Spinal cord (tissue), 10 donors: Measurements from ENCODE around the gene FAM111A. TPM values are rescaled to one million over a fixed set of nuclear protein-coding genes. Genes with fewer than 3 reads are reported as not detected.
"Not testable (repeated sequence)": the region's sequence is repeated elsewhere in the genome, so short reads cannot be mapped to it uniquely, and the experiment has no call there.

Experiments used
- DNase-seq, 6 donors: peaks; one replicate each; pipeline versions ENCODE4 v3.0.0 to v3.0.0-alpha.2; 2013 to 2015; ENCODE audit warnings: low spot score in 6 of 6, low read depth in 4 of 6
- H3K27ac ChIP-seq: one replicate; pipeline ENCODE4 v1.5.1; 2013; ENCODE audit warnings: low read depth, low read length, control low read depth
- H3K27me3 ChIP-seq: one replicate; pipeline ENCODE4 v1.6.1; 2013; ENCODE audit warnings: low read length; ENCODE audit not compliant: control insufficient read depth, insufficient read depth
- H3K36me3 ChIP-seq: one replicate; pipeline ENCODE4 v1.6.1; 2013; ENCODE audit warnings: low read length; ENCODE audit not compliant: control insufficient read depth, insufficient read depth
- H3K4me1 ChIP-seq: one replicate; pipeline ENCODE4 v1.6.1; 2013; ENCODE audit warnings: low read length; ENCODE audit not compliant: control insufficient read depth, insufficient read depth
- H3K4me3 ChIP-seq: one replicate; pipeline ENCODE4 v1.5.1; 2013; ENCODE audit warnings: low read depth, low read length, control low read depth
- H3K9me3 ChIP-seq: one replicate; pipeline ENCODE4 v1.6.1; 2013; ENCODE audit warnings: low read length; ENCODE audit not compliant: control insufficient read depth, insufficient read depth
- WGBS: methylation state at CpG from one replicate; pipeline ENCODE4 v1.1.5; 2013; ENCODE audit warnings: missing lambda C conversion rate; ENCODE audit not compliant: insufficient coverage; 5-methylcytosine and 5-hydroxymethylcytosine counted together
- long read RNA-seq, 4 donors: transcript quantifications; one replicate each; lab custom pipeline, GENCODE V29; 2026
- polyA plus RNA-seq, 2 donors: library from polyadenylated mRNA; unstranded; fragments of 120-200 nt; gene quantifications; one replicate each; pipeline ENCODE4 v1.2.1, GENCODE V29; 2013; ENCODE audit not compliant: insufficient read length in 2 of 2
- total RNA-seq, 2 donors: library from RNA; depleted of rRNA in 1 of 2; stranded (reverse); fragments of 120-200 nt in 1 of 2; fragments of >200 nt in 1 of 2; gene quantifications; one replicate each; pipeline versions ENCODE4 v1.2.3 to v1.2.4, GENCODE V29; 2013 to 2014
- donor health status: healthy.

FAM111A gene, protein sequence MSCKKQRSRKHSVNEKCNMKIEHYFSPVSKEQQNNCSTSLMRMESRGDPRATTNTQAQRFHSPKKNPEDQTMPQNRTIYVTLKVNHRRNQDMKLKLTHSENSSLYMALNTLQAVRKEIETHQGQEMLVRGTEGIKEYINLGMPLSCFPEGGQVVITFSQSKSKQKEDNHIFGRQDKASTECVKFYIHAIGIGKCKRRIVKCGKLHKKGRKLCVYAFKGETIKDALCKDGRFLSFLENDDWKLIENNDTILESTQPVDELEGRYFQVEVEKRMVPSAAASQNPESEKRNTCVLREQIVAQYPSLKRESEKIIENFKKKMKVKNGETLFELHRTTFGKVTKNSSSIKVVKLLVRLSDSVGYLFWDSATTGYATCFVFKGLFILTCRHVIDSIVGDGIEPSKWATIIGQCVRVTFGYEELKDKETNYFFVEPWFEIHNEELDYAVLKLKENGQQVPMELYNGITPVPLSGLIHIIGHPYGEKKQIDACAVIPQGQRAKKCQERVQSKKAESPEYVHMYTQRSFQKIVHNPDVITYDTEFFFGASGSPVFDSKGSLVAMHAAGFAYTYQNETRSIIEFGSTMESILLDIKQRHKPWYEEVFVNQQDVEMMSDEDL
- total RNA-seq (10 to 100 TPM; 34.8 to 47.5 TPM), polyA plus RNA-seq (10 to 100 TPM; 25.3 to 27.4 TPM)
- long read RNA-seq, donor 1, full-length matches to known transcripts: 4 of 4 reads
- long read RNA-seq, donor 1, partial matches to known transcripts: 0 of 4 reads
- long read RNA-seq, donor 1, other reads (novel, unspliced or antisense): 0 of 4 reads
- long read RNA-seq, donor 2, partial matches to known transcripts: 0 of 1 reads
- long read RNA-seq, donor 2, other reads (novel, unspliced or antisense): 0 of 1 reads
- long read RNA-seq, donor 3, full-length matches to known transcripts: 2 of 2 reads
- long read RNA-seq, donor 3, partial matches to known transcripts: 0 of 2 reads
- long read RNA-seq, donor 3, other reads (novel, unspliced or antisense): 0 of 2 reads
- long read RNA-seq, donor 4, full-length matches to known transcripts: 10 of 248 reads
- long read RNA-seq, donor 4, partial matches to known transcripts: 238 of 248 reads
- long read RNA-seq, donor 4, other reads (novel, unspliced or antisense): 0 of 248 reads

DNA sequence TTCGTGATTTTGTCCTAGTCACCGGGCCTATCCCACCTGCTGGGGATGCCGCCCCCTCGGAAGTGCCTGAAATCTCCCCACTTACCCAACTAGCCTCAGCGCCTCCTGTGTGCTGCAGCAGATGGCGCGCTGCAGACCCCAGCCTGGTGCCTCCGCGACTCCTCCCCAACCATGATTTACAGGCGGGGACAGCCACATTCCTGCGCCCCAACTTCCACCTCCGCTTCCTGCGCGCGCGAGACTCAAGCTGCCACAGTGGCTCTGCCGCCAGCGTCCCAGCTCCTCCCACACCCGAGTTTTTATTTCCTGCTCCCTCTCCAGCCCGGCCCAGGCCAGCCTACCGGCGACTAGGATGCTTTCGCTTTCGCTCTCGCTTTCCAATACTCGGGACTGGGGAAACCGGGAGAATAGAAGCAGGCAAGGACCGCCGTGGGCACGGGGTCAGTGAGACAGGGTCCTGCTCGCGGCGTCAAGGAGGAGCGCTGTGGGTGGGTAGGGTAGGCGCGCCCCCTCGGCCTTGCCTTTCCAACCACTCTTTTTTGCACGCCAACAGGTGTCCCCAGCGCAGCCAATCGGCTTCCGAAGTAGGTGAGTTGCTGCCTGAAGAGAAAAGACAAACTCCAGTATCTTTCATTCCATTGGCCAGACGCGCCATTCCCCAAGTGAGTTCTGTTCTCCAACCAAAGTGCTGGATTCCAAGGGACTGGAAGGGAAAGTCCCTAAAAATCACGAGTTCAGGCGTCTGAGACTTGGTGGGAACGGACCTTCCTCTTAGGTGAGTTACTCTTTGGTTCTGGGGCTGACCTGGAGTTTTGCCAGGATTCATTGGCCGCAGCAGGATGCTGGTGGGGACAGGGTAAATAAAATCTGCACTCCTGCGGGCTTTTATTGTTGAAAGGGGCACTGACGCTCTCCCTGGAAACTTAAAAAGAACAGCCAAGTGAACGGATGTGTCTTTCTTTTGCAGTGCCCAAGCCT, at the start of gene FAM111A:
Gene FAM111A, plus strand, starts transcription at position 327 of the 978 bp plus-strand sequence. CDS start 6,017 bp downstream, outside the sequence.
- no peaks in the 10 kb centered on the region for H3K9me3 ChIP-seq
- no peaks in the 10 kb centered on the region for H3K27me3 ChIP-seq
- H3K4me1 ChIP-seq: peaks cover 11% of the 10 kb centered on the region
- peaks cover 2% of the 10 kb centered on the region for H3K36me3 ChIP-seq
- peak; percentile 54 to 90 (median 68) for DNase-seq
- H3K27ac ChIP-seq: peak within 1 kb of the TSS; percentile 99
- under 1% methylated on average over 43 of the region's 50 CpGs for whole genome bisulfite sequencing
- peak within 1 kb of the TSS; percentile 86 for H3K4me3 ChIP-seq

DNA sequence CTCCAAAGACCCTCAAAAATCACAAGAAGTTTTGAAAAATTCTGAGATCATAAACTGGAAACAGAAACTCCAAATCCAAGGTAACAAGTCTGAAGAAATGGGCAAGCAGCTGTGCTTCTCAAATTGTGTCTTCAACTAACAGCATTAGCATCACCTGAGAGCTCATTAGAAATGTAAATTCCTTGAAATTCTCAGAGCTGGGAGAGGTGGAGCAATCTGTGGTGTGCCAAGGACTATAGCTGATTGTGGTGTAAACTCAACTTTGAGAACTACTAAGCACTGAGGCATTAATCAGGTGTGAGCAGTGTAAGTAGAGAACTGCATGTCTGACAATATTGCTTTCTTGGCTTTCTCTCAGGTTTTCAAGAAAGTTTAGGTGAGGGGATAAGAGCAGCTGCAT, 49.1 kb upstream of the FAM111A start:
- H3K4me1 ChIP-seq, H3K36me3 ChIP-seq, H3K4me3 ChIP-seq, H3K9me3 ChIP-seq, H3K27me3 ChIP-seq, H3K27ac ChIP-seq, DNase-seq: not testable (repeated sequence)

DNA sequence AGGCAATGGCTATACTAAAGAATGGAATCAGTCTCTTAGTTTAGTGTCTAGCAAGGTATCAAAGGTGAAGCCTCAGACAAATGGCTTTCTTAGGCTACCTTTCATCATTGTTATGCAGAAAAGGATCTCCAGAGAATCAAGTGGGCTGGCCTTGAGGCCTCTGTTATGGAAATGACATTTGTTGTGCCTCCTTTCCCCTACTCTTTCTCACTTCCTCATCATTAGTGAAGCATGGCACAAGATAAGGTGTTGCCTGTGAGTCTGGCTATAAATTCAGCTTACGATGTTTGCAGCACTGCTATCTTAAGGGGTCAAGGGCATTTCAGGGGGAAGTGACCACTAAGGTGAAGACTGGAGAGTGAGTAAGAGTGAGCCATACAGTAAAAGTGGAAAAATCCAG, 47.4 kb upstream of the FAM111A start:
- not testable (repeated sequence) for H3K27me3 ChIP-seq, H3K9me3 ChIP-seq, H3K27ac ChIP-seq, H3K4me1 ChIP-seq, H3K36me3 ChIP-seq, DNase-seq, H3K4me3 ChIP-seq
- WGBS: 43% methylated on average over 1 of the region's 1 CpG

DNA sequence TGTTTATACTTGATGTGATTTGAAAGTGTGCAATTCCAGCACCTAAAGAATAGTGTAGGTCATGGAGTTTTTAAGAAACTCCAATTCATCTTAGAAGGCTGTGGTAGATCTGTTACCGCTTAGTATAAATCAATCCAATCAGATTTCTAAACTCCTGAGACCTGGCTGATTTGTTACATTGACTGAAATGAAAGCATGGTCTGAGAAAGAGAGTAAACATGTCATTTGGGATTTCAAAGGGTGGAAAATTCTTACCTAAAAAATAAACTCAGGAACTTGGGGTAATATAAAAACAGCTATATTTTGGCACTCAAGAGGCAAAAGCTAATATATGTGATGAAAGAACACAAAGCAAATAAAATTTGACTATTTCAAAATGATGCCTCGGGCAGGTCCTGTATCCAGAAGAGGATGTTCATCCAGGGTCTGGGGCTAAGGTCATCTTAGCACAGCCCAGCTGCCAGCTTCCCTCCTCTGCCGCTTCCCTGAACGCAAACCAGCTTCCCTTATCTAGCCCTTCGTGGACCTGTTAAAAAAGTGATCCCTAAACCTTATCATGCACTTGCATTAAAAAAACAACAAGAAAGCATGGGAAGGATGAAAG, 46.6 kb upstream of the FAM111A start:
- H3K4me1 ChIP-seq, H3K27me3 ChIP-seq, H3K36me3 ChIP-seq, DNase-seq, H3K4me3 ChIP-seq, H3K9me3 ChIP-seq, H3K27ac ChIP-seq: not testable (repeated sequence)
- no CpG with 5 or more reads among the region's 5 CpGs for WGBS

DNA sequence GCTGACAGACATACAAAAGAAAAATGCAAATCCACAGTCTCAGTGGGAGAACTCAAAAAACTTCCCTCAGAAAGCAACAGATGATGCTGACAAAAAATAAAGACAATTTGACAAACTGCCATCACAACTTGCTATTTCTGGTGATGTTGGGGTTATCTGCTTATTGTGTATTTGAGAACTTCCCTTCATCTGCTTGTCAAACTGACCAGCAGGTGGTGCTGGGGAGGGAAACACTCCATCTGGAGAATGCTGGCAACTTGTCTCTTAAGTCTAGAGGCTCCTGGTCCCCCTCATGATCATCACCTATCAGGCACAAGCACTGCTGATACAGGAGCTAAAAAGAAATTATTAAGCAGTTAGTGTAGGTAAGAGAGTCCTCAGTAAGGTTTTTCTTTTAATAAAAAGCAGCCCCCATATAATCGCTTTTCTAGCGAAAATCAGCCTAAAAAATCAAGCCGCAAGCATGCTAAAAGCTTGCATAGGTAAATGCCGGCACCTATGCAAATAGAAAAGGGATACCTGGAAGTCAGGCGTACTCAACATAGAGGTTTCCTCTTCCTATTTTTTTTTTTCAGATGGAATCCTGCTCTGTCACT, 45.4 kb upstream of the FAM111A start:
- 93% methylated on average over 3 of the region's 5 CpGs for WGBS
- no peaks in the 10 kb centered on the region for H3K36me3 ChIP-seq
- H3K4me1 ChIP-seq: peaks cover 5% of the 10 kb centered on the region
- peak in 3 of 6 donors; percentile 6 to 71 (median 68) for DNase-seq
- H3K27ac ChIP-seq: no peak overlapping the region
- no peak overlapping the region for H3K4me3 ChIP-seq
- no peaks in the 10 kb centered on the region for H3K9me3 ChIP-seq
- no peaks in the 10 kb centered on the region for H3K27me3 ChIP-seq

DNA sequence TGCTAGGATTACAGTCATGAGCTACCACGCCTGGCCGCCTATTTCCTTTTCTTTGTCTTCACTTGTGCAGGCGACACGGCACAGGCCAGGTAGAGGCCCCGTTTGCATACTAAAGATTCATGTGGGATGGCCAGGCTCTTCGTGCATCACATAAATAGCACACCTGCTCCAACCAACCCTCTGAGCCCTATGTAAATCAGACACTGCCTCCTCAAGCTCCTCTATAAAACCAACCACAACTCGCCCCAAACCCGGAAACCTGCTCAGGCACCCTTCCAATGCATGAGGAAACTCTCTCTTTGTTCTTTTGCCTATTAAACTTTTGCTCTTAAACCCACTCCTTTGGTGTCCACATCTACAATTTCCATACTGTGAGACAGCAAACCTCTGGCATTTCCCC, 44.7 kb upstream of the FAM111A start:
- not testable (repeated sequence) for H3K27me3 ChIP-seq, H3K27ac ChIP-seq, H3K36me3 ChIP-seq, DNase-seq, H3K4me1 ChIP-seq, H3K9me3 ChIP-seq, H3K4me3 ChIP-seq
- WGBS: 94% methylated on average over 2 of the region's 8 CpGs

DNA sequence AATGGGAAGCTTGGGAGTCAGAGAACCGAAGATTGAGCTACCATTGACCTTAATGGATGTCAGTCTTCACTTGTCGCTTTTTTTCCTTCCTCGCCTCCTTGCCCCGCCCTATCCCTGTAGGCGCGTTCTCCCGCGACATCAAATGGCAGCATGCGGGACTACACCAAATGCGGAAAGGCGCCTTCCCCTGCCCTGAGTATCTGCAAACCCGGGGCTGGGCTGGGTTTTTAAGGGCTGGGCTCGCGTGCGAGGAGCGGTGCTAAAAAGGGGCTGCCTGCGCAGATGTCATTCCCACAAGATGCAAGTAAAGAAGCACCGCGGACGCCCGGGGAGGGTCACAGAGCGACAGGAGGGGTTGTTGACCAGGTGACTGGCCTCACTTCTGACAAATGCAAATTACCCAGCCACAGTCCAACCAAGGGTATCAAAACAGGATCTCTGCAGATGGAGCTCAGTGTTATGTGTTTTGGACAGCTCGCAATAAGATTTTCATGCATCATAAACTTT, 40.3 kb upstream of the FAM111A start:
- peak overlapping the region; percentile 27 for H3K4me3 ChIP-seq
- WGBS: 3% methylated on average over 22 of the region's 23 CpGs
- peak in 4 of 6 donors; percentile 18 to 84 (median 56) for DNase-seq
- no peaks in the 10 kb centered on the region for H3K36me3 ChIP-seq
- no peaks in the 10 kb centered on the region for H3K9me3 ChIP-seq
- no peak overlapping the region for H3K27ac ChIP-seq
- peaks cover 18% of the 10 kb centered on the region for H3K4me1 ChIP-seq
- H3K27me3 ChIP-seq: peaks cover 4% of the 10 kb centered on the region
